Panc1 (cell line): ENCODE data around the gene PSMA2. TPM values are rescaled to one million over a fixed set of nuclear protein-coding genes. Genes with fewer than 3 reads are reported as not detected.

Experiments used
- ATAC-seq: fragments of 200-7000 bp; cut with Tn5 transposase; 2 replicates; pipeline ENCODE4 v1.9.1; 2020; ENCODE audit warnings: mild to moderate bottlenecking, moderate library complexity
- BruUV-seq: library from RNA; stranded (reverse); fragments of 400-500 nt; replicated peaks from 2 replicates; lab custom pipeline; 2021; lab: Mats Ljungman, UMichigan
- CTCF ChIA-PET: fragments of 300-600 bp; sonication (Branson Sonifier 250); formaldehyde crosslinking; loops from one replicate; lab custom pipeline; 2022; ENCODE audit warnings: antibody characterized with exemption; lab: Charles Lee
- POLR2A ChIA-PET: fragments of 300-600 bp; sonication (Branson Sonifier 250); formaldehyde crosslinking; loops from one replicate; lab custom pipeline; 2022; ENCODE audit warnings: antibody characterized with exemption; lab: Charles Lee
- DNase-seq: peaks from one replicate; pipeline ENCODE4 v3.0.0-alpha.2; 2010; ENCODE audit warnings: low read depth, low spot score
- H3K27ac ChIP-seq: 2 replicates; pipeline ENCODE4 v1.5.1; 2011; ENCODE audit warnings: mild to moderate bottlenecking, low read length, inconsistent platforms
- H3K27me3 ChIP-seq: fragments of 200-500 bp; sonication (Bioruptor generic); 2 replicates; pipeline ENCODE4 v1.6.0; 2014; ENCODE audit warnings: low read length, inconsistent platforms; ENCODE audit not compliant: control insufficient read depth, insufficient read depth
- H3K36me3 ChIP-seq: fragments of 200-500 bp; sonication (Bioruptor generic); 2 replicates; pipeline ENCODE4 v1.5.1; 2014; ENCODE audit warnings: inconsistent platforms, mild to moderate bottlenecking, low read length, moderate library complexity; ENCODE audit not compliant: control insufficient read depth, insufficient read depth
- H3K4me1 ChIP-seq: 2 replicates; pipeline ENCODE4 v1.5.1; 2011; ENCODE audit warnings: inconsistent platforms, mild to moderate bottlenecking, low read length, moderate library complexity; ENCODE audit not compliant: control insufficient read depth, insufficient read depth
- H3K4me3 ChIP-seq, 2 experiments: 2 replicates each; pipeline ENCODE4 v1.5.1; 2011 to 2012; ENCODE audit warnings: low read depth in 2 of 2, low read length in 2 of 2, mild to moderate bottlenecking in 2 of 2, inconsistent platforms in 1 of 2, moderate library complexity in 1 of 2
- H3K9me3 ChIP-seq: fragments of 200-500 bp; sonication (Bioruptor generic); 2 replicates; pipeline ENCODE4 v1.5.1; 2014; ENCODE audit warnings: low read depth, mild to moderate bottlenecking, inconsistent platforms, low read length, moderate library complexity; ENCODE audit not compliant: control insufficient read depth, insufficient read depth
- CTCF ChIP-seq: fragments of 450-650 bp; IDR thresholded peaks from 2 replicates; pipeline ENCODE4 v1.5.1; 2017; ENCODE audit warnings: mild to moderate bottlenecking
- POLR2AphosphoS5 ChIP-seq: IDR thresholded peaks from 2 replicates; pipeline ENCODE4 v1.6.1; 2012; ENCODE audit warnings: mild to moderate bottlenecking, low read depth, low read length, moderate library complexity
- REST ChIP-seq, 2 experiments: IDR thresholded peaks; 2 replicates each; pipeline ENCODE4 v1.6.1; 2011 to 2012; ENCODE audit warnings: low read depth in 2 of 2, control low read depth in 1 of 2, low read length in 1 of 2, mild to moderate bottlenecking in 1 of 2, moderate library complexity in 1 of 2; ENCODE audit not compliant: insufficient read depth in 1 of 2
- SIN3A ChIP-seq: IDR thresholded peaks from 2 replicates; pipeline ENCODE4 v1.6.1; 2012; ENCODE audit warnings: low read depth, mild to moderate bottlenecking, low read length, moderate library complexity, borderline replicate concordance; ENCODE audit not compliant: insufficient read depth
- TCF7L2 ChIP-seq: IDR thresholded peaks from 2 replicates; pipeline ENCODE4 v1.6.1; 2011; ENCODE audit warnings: mild to moderate bottlenecking, low read depth, low read length, inconsistent platforms
- in situ Hi-C: cut with HindIII; loops from 2 replicates; pipeline ENCODE4 v1.10.0; 2016; ENCODE audit warnings: low sequenced_read_pairs, low pct_unique_long_range_greater_than_20kb
- intact Hi-C: fragments of 100-400 bp; cut with micrococcal nuclease; formaldehyde crosslinking; loops from one replicate; pipeline ENCODE4 v1.10.0; 2022; ENCODE audit not compliant: unreplicated experiment
- total RNA-seq: library from RNA; stranded (reverse); gene quantifications from one replicate; pipeline ENCODE4 v1.2.1, GENCODE V29; 2021; ENCODE audit not compliant: unreplicated experiment

The PSMA2 gene
- total RNA-seq, 1 experiment from 2014 or later = 180 TPM

- POLR2A ChIA-PET = no interaction called here
- ATAC-seq = no peak
- no peaks in the 10 kb centered on the region for H3K36me3 ChIP-seq
- TF ChIP-seq SIN3A (no peak), CTCF (no peak), TCF7L2 (no peak), REST (IDR thresholded peaks at IDR 0.05; ENCODE audit: insufficient read depth in 1 of 2, low read depth in 2 of 2, low read length in 1 of 2) (no peak), POLR2AphosphoS5 (no peak)
- H3K27ac ChIP-seq = no peak overlapping the region
- no TSS peak for BruUV-seq
- CTCF ChIA-PET = no interaction called here
- H3K27me3 ChIP-seq = no peaks in the 10 kb centered on the region
- H3K4me1 ChIP-seq = no peaks in the 10 kb centered on the region
- intact Hi-C loops = no loop called here
- no peaks in the 10 kb centered on the region for H3K9me3 ChIP-seq
- no peak overlapping the region for H3K4me3 ChIP-seq
- in situ Hi-C loops = no loop called here
- no peak for DNase-seq
These were observed 29.6 kb downstream of the PSMA2 start for GRCh38 chr7:42902331-42902730.

GRCh38 chr7:42900842-42901241, 31.1 kb downstream of the PSMA2 start:
- Histone ChIP-seq H3K27me3 (no peaks in the 10 kb centered on the region), H3K4me1 (no peaks in the 10 kb centered on the region), H3K27ac (no peak overlapping the region), H3K9me3 (no peaks in the 10 kb centered on the region), H3K4me3 (no peak overlapping the region), H3K36me3 (no peaks in the 10 kb centered on the region)
- in situ Hi-C loops = no loop called here
- TF ChIP-seq TCF7L2 = no peak
- TF ChIP-seq SIN3A = no peak
- TF ChIP-seq POLR2AphosphoS5 = no peak
- no peak for TF ChIP-seq CTCF
- no peak for TF ChIP-seq REST (IDR thresholded peaks at IDR 0.05; ENCODE audit: insufficient read depth in 1 of 2, low read depth in 2 of 2, low read length in 1 of 2)
- ATAC-seq (no peak), DNase-seq (no peak)
- POLR2A ChIA-PET = no interaction called here
- intact Hi-C loops = no loop called here
- BruUV-seq = no TSS peak
- CTCF ChIA-PET = no interaction called here
